Measurements from ENCODE around the gene STRA8.

STRA8 gene

DNA sequence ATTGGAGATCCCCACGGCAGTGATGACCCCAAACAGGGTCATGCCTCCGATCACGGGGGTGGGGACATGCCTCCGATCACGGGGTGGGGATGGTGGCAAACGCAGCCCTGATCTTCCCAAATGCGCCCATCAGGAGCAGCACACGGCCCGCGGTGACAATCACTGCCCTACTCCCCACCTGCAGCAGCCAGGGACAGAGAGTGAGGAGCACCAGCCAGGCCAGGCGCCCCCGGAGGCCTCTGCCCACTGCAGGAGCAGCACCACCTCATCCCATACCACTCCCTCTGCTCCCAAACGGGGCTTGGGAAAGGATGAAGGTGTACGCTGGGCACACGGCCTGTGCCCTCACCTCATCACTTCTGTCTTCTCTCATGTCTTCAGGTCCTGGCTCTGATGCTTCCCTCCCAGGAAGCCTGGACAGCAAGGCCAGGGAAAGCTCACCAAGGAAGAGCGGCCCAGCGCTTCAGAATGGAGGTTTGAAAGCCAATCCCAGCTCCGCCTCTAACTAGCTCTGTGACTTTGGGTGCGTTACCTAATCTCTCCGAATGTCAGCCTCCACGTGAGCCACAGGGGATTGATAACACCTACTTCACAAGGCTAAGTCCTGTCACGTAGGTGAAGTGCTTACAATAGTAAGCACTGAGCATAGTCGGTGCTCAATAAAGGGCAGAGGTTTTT is 37.1 kb downstream of the STRA8 start:
- Histone ChIP-seq H3K27me3 (ENCODE audit: insufficient read depth, insufficient read length) (no peaks in the 10 kb centered on the region), H3K36me3 (ENCODE audit: insufficient read depth, insufficient read length, low read length) (no peaks in the 10 kb centered on the region), H3K9me3 (ENCODE audit: insufficient read depth, low read length) (no peaks in the 10 kb centered on the region), H3K9ac (ENCODE audit: insufficient read length, low read depth) (no peak overlapping the region), H3K4me1 (ENCODE audit: insufficient read depth, insufficient read length) (no peaks in the 10 kb centered on the region), H3K4me3 (ENCODE audit: insufficient read length, low read depth) (no peak overlapping the region)
- TF ChIP-seq YY1 (IDR thresholded peaks at IDR 0.05; ENCODE audit: insufficient read depth, insufficient read length) (no peak), SUZ12 (IDR thresholded peaks at IDR 0.05; ENCODE audit: extremely low read depth, insufficient read depth, insufficient read length) (no peak), ZNF274 (IDR thresholded peaks at IDR 0.05; ENCODE audit: low read depth, low read length) (no peak)
- DNase-seq (ENCODE audit: low read depth, low spot score) = no peak

DNA sequence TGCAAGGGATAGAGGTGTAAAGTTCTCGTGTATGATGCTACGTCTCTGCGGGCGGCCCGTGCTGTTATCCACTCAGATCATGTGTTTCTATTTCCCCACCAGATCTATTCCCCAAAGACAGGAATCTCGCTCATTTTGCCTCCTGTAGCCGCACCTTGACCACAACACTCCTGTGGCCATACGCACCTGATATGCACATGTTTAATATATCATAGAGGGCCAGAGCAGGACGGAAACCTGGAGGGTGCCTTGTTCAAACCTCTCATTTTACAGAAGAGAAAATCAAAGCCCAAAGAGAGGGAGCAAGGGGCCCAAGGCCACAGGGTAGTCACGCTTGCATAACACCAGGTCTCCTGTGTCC is 37.6 kb downstream of the STRA8 start:
- Histone ChIP-seq H3K9me3 (ENCODE audit: insufficient read depth, low read length) (0 out of 2 replicates have a peak, but pooled peaks cover 5% of the 10 kb centered on the region), H3K36me3 (ENCODE audit: insufficient read depth, insufficient read length, low read length) (no peaks in the 10 kb centered on the region), H3K4me3 (ENCODE audit: insufficient read length, low read depth) (no peak overlapping the region), H3K27me3 (ENCODE audit: insufficient read depth, insufficient read length) (no peaks in the 10 kb centered on the region), H3K9ac (ENCODE audit: insufficient read length, low read depth) (no peak overlapping the region), H3K4me1 (ENCODE audit: insufficient read depth, insufficient read length) (no peaks in the 10 kb centered on the region)
- TF ChIP-seq SUZ12 (IDR thresholded peaks at IDR 0.05; ENCODE audit: extremely low read depth, insufficient read depth, insufficient read length) (no peak), ZNF274 (IDR thresholded peaks at IDR 0.05; ENCODE audit: low read depth, low read length) (no peak), YY1 (IDR thresholded peaks at IDR 0.05; ENCODE audit: insufficient read depth, insufficient read length) (no peak)
- no peak for DNase-seq (ENCODE audit: low read depth, low spot score)

DNA sequence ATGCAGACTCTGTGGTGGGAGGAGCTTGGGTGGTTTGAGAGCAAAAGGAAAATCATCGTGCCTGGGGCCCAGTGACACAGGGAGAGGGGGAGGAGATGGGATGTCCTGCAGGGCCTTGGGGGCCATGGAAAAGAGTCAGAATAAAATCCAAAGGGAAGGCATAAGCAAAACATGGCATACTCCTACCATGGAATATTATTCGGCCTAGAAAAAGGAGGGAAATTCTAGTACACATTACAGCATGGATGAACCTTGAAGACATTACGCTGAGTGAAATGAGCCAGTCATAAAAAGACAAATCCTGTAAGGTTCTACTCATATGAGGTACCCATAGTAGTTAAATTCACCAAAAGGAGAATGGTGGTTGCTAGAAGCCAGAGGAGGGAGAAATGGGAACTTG is 38.7 kb downstream of the STRA8 start:
- TF ChIP-seq YY1 (IDR thresholded peaks at IDR 0.05; ENCODE audit: insufficient read depth, insufficient read length) = no peak
- no peak for TF ChIP-seq ZNF274 (IDR thresholded peaks at IDR 0.05; ENCODE audit: low read depth, low read length)
- TF ChIP-seq SUZ12 (IDR thresholded peaks at IDR 0.05; ENCODE audit: extremely low read depth, insufficient read depth, insufficient read length) = no peak

DNA sequence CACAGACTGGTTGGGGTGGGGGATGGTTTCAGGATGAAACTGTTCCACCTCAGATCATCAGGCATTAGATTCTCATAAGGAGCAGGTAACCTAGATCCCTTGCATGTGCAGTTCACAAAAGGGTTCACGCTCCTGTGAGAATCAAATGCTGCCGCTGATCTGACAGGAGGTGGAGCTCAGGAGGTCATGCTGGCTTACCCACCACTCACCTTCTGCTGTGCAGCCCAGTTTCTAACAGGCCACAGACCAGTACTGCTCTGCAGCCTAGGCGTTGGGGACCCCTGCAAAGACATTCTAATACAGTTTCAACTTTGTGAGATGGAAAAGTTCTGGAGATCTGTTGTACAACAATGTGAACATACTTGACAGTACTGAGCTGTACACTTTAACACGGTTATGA is 39.9 kb downstream of the STRA8 start:
- no peak overlapping the region for H3K9ac ChIP-seq (ENCODE audit: insufficient read length, low read depth)
- H3K36me3 ChIP-seq (ENCODE audit: insufficient read depth, insufficient read length, low read length) = no peaks in the 10 kb centered on the region
- no peaks in the 10 kb centered on the region for H3K4me1 ChIP-seq (ENCODE audit: insufficient read depth, insufficient read length)
- TF ChIP-seq ZNF274 (IDR thresholded peaks at IDR 0.05; ENCODE audit: low read depth, low read length) = no peak
- TF ChIP-seq YY1 (IDR thresholded peaks at IDR 0.05; ENCODE audit: insufficient read depth, insufficient read length) = no peak
- TF ChIP-seq SUZ12 (IDR thresholded peaks at IDR 0.05; ENCODE audit: extremely low read depth, insufficient read depth, insufficient read length) = no peak
- H3K9me3 ChIP-seq (ENCODE audit: insufficient read depth, low read length) = 0 out of 2 replicates have a peak, but pooled peaks cover 7% of the 10 kb centered on the region
- H3K4me3 ChIP-seq (ENCODE audit: insufficient read length, low read depth) = no peak overlapping the region
- H3K27me3 ChIP-seq (ENCODE audit: insufficient read depth, insufficient read length) = no peaks in the 10 kb centered on the region
- DNase-seq (ENCODE audit: low read depth, low spot score) = no peak

More for the DNA sequence above, 38.7 kb downstream of the STRA8 start:
- Histone ChIP-seq H3K9ac (ENCODE audit: insufficient read length, low read depth) (no peak overlapping the region), H3K9me3 (ENCODE audit: insufficient read depth, low read length) (0 out of 2 replicates have a peak, but pooled peaks cover 7% of the 10 kb centered on the region), H3K4me3 (ENCODE audit: insufficient read length, low read depth) (no peak overlapping the region), H3K4me1 (ENCODE audit: insufficient read depth, insufficient read length) (no peaks in the 10 kb centered on the region), H3K27me3 (ENCODE audit: insufficient read depth, insufficient read length) (no peaks in the 10 kb centered on the region), H3K36me3 (ENCODE audit: insufficient read depth, insufficient read length, low read length) (no peaks in the 10 kb centered on the region)
- no peak for DNase-seq (ENCODE audit: low read depth, low spot score)

DNA sequence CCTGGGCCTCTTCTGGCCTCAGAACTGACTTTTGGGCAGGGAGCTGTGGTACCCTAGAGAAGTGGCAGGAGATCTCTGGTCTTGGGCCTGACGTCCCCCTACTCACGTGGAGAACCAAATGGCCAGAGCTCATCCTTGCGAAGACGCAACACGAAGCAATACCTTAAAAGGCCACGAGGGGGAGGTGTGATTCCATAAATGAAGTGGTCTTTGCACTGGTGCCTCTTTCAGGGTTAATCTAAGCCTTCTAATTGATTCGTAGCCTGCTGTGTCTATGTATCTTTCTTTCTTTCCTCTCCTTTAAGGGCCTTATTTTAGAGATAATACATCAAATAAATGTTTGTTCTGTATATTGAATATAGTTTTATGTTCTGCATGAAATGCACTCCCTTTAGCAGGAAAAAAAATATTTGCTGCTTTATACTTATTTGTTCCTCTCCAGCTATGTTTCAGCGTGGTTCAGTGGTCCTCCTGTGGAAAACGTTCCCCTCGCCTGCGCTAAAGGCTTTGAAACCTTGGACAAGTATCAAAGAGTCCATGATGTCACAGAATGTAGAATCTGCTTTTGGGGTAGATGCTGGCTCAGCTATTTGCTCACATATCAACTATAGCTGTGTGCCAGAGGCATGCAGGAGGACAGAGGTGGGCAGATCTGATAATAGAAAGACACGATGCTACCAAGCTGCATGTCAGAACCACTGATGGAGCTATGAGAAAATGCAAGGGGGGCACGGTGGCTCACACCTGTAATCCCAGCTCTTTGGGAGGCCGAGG is 41.0 kb downstream of the STRA8 start:
- no peak for TF ChIP-seq YY1 (IDR thresholded peaks at IDR 0.05; ENCODE audit: insufficient read depth, insufficient read length)
- TF ChIP-seq ZNF274 (IDR thresholded peaks at IDR 0.05; ENCODE audit: low read depth, low read length) = no peak
- TF ChIP-seq SUZ12 (IDR thresholded peaks at IDR 0.05; ENCODE audit: extremely low read depth, insufficient read depth, insufficient read length) = no peak
- no peak overlapping the region for H3K9ac ChIP-seq (ENCODE audit: insufficient read length, low read depth)
- H3K9me3 ChIP-seq (ENCODE audit: insufficient read depth, low read length) = 0 out of 2 replicates have a peak, but pooled peaks cover 7% of the 10 kb centered on the region
- no peaks in the 10 kb centered on the region for H3K4me1 ChIP-seq (ENCODE audit: insufficient read depth, insufficient read length)
- no peaks in the 10 kb centered on the region for H3K36me3 ChIP-seq (ENCODE audit: insufficient read depth, insufficient read length, low read length)
- H3K4me3 ChIP-seq (ENCODE audit: insufficient read length, low read depth) = no peak overlapping the region
- H3K27me3 ChIP-seq (ENCODE audit: insufficient read depth, insufficient read length) = no peaks in the 10 kb centered on the region
- peak; percentile 82 for DNase-seq (ENCODE audit: low read depth, low spot score)

DNA sequence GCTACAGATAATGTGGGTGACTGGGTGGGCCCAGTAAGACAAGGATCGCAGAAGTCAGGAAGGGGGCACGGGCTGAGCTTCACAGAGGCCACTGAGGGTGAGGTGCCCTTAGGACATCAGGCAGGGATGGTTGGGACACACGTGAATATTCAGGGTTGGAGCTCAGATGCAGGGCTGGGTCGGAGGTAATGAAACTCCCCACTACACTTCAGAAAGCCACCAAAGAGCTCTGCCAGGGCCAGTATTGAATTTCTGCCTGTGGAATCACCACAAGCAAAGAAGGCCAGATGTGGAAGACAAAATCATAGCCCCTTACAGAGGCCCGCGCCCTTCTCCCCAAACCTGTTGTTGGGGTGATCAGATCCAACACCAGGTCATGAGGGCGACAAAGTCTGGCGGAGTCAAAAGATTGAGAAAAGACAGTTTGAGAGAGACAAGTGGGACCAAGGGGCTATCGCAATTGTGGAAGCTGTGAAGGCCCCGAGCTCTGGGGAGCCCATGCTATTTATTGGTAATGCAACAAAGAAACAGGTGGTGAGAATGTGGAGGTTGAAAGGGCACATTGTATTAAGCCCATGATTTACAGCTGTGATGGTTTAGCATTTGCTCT is 42.4 kb downstream of the STRA8 start:
- no peaks in the 10 kb centered on the region for H3K4me1 ChIP-seq (ENCODE audit: insufficient read depth, insufficient read length)
- H3K9me3 ChIP-seq (ENCODE audit: insufficient read depth, low read length) = 0 out of 2 replicates have a peak, but pooled peaks cover 7% of the 10 kb centered on the region
- no peak overlapping the region for H3K4me3 ChIP-seq (ENCODE audit: insufficient read length, low read depth)
- no peak for DNase-seq (ENCODE audit: low read depth, low spot score)
- TF ChIP-seq SUZ12 (IDR thresholded peaks at IDR 0.05; ENCODE audit: extremely low read depth, insufficient read depth, insufficient read length) (no peak), YY1 (IDR thresholded peaks at IDR 0.05; ENCODE audit: insufficient read depth, insufficient read length) (no peak), ZNF274 (IDR thresholded peaks at IDR 0.05; ENCODE audit: low read depth, low read length) (no peak)
- no peak overlapping the region for H3K9ac ChIP-seq (ENCODE audit: insufficient read length, low read depth)
- H3K27me3 ChIP-seq (ENCODE audit: insufficient read depth, insufficient read length) = no peaks in the 10 kb centered on the region
- H3K36me3 ChIP-seq (ENCODE audit: insufficient read depth, insufficient read length, low read length) = no peaks in the 10 kb centered on the region

DNA sequence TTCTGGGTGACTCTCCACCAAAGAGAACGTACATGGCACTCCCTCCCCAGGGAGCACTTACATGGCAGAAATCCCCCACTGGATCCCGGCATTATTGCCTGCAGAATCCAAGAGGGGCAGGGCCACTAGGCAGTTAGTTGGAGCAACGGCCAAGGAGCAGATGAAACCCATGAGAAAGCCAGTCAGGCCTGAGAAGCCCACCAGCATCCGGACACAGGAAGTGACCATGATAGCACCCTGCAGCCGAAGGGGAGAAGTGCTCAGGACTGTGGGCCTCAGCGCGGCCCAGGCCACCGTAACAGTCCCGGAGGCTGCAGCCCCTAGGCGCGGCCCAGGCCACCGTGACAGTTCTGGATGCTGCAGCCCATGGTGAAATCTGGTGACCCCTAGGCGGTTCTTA is 43.5 kb downstream of the STRA8 start:
- no peak for DNase-seq (ENCODE audit: low read depth, low spot score)
- Histone ChIP-seq H3K9me3 (ENCODE audit: insufficient read depth, low read length) (0 out of 2 replicates have a peak, but pooled peaks cover 7% of the 10 kb centered on the region), H3K4me3 (ENCODE audit: insufficient read length, low read depth) (no peak overlapping the region), H3K27me3 (ENCODE audit: insufficient read depth, insufficient read length) (no peaks in the 10 kb centered on the region), H3K9ac (ENCODE audit: insufficient read length, low read depth) (no peak overlapping the region), H3K36me3 (ENCODE audit: insufficient read depth, insufficient read length, low read length) (no peaks in the 10 kb centered on the region), H3K4me1 (ENCODE audit: insufficient read depth, insufficient read length) (no peaks in the 10 kb centered on the region)
- TF ChIP-seq SUZ12 (IDR thresholded peaks at IDR 0.05; ENCODE audit: extremely low read depth, insufficient read depth, insufficient read length) (no peak), YY1 (IDR thresholded peaks at IDR 0.05; ENCODE audit: insufficient read depth, insufficient read length) (no peak), ZNF274 (IDR thresholded peaks at IDR 0.05; ENCODE audit: low read depth, low read length) (no peak)
